K562 (cell line): ENCODE data around the gene LTBR. TPM values are rescaled to one million over a fixed set of nuclear protein-coding genes. Genes with fewer than 3 reads are reported as not detected.

Experiments
- AFF4 ChIP-seq: sonication (generic); formaldehyde crosslinking; IDR thresholded peaks from 2 replicates; pipeline ENCODE4 v1.8.0; 2023; ENCODE audit warnings: mild to moderate bottlenecking, missing genetic modification reagents
- BRF2 ChIP-seq: IDR thresholded peaks from 3 replicates; pipeline ENCODE4 v1.6.1; 2011; ENCODE audit warnings: borderline replicate concordance, mild to moderate bottlenecking; ENCODE audit not compliant: insufficient read length, insufficient read depth
- E2F5 ChIP-seq: sonication (generic); formaldehyde crosslinking; IDR thresholded peaks from 2 replicates; pipeline ENCODE4 v1.8.0; 2022; ENCODE audit warnings: mild to moderate bottlenecking, missing genetic modification reagents
- ETV1 ChIP-seq: fragments of 450-650 bp; conservative IDR thresholded peaks from 2 replicates; pipeline ENCODE4 v1.6.1; 2016; ENCODE audit warnings: missing genetic modification characterization, control low read depth, low read depth, missing compliant biosample characterization
- MLX ChIP-seq, 2 experiments: fragments of 450-650 bp in 1 of 2; sonication (generic) in 1 of 2; formaldehyde crosslinking; conservative IDR thresholded peaks; 2 replicates each; pipeline versions ENCODE4 v1.4.0 to v1.8.1; 2020 to 2022; ENCODE audit warnings: mild to moderate bottlenecking in 1 of 2, missing genetic modification reagents in 1 of 2
- PURB ChIP-seq: sonication (generic); formaldehyde crosslinking; IDR thresholded peaks from 2 replicates; pipeline ENCODE4 v1.9.0; 2021; ENCODE audit warnings: low read depth, mild to moderate bottlenecking, missing genetic modification reagents
- RBFOX2 ChIP-seq: fragments of 200-400 bp; formaldehyde crosslinking; IDR thresholded peaks from 2 replicates; pipeline ENCODE4 v1.6.1; 2017; ENCODE audit warnings: low read depth, mild to moderate bottlenecking, low read length, moderate library complexity
- SNAPC5 ChIP-seq: fragments of 250-450 bp; sonication (Bioruptor Pico); IDR thresholded peaks from 2 replicates; pipeline ENCODE4 v1.8.0; 2021; ENCODE audit warnings: moderate library complexity, mild to moderate bottlenecking, inconsistent platforms
- THRA ChIP-seq: fragments of 450-650 bp; IDR thresholded peaks from 2 replicates; pipeline ENCODE4 v1.6.1; 2017; ENCODE audit warnings: mild to moderate bottlenecking, moderate library complexity
- XRCC3 ChIP-seq: fragments of 450-650 bp; IDR thresholded peaks from 2 replicates; pipeline ENCODE4 v1.6.1; 2017; ENCODE audit warnings: mild to moderate bottlenecking, moderate library complexity
- YY1 ChIP-seq, 3 experiments: IDR thresholded peaks; 2 replicates each; pipeline ENCODE4 v1.6.1; 2011; ENCODE audit warnings: low read length in 2 of 3, mild to moderate bottlenecking in 2 of 3, moderate library complexity in 2 of 3, borderline replicate concordance in 1 of 3, control low read depth in 1 of 3, low read depth in 1 of 3; ENCODE audit not compliant: insufficient read depth in 3 of 3, insufficient replicate concordance in 2 of 3, control insufficient read depth in 1 of 3, insufficient read length in 1 of 3; ENCODE audit errors: extremely low read depth in 1 of 3
- ZBTB7A ChIP-seq: IDR thresholded peaks from 2 replicates; pipeline ENCODE4 v1.6.1; 2011; ENCODE audit warnings: low read depth, mild to moderate bottlenecking, low read length, moderate library complexity, borderline replicate concordance; ENCODE audit not compliant: control insufficient read depth
- ZNF384 ChIP-seq: IDR thresholded peaks from 2 replicates; pipeline ENCODE4 v1.6.1; 2012; ENCODE audit warnings: low read depth, low read length, improper control_type of control experiment
- polyA plus RNA-seq, 8 experiments: library from polyadenylated mRNA; depleted of rRNA in 4 of 8; stranded (reverse) in 5 of 8; unstranded in 3 of 8; fragments of >200 nt; fragmentation: Nextera tagmentation in 2 of 8; fragmentation: Illumina TruSeq in 1 of 8; extraction: Ambion mirVana in 2 of 8; extraction: Trizol in 1 of 8; gene quantifications; 2 replicates each; pipeline versions ENCODE4 v1.2.1 to v1.2.3, GENCODE V29; 2011 to 2014; ENCODE audit warnings: inconsistent platforms in 1 of 8, missing spikeins in 1 of 8
- total RNA-seq, 7 experiments: library from RNA; depleted of rRNA in 6 of 7; stranded (reverse); fragments of >200 nt in 6 of 7; fragmentation: Illumina TruSeq in 2 of 7; extraction: Trizol in 2 of 7; gene quantifications; 2 replicates each; pipeline versions ENCODE4 v1.2.1 to v1.2.3, GENCODE V29; 2011 to 2021; ENCODE audit warnings: low replicate concordance in 1 of 7

The LTBR gene
- total and polyA plus RNA-seq, 9 of the 15 experiments (the other 6 are each of a cell fraction or from before 2014, with no cell fraction given), result 0.96 to 69.0 (median 35.3) TPM

GRCh38 chr12:6430124-6430989, 46.4 kb downstream of the LTBR start (continued):
- TF ChIP-seq MLX (CRISPR knock-in tag; conservative IDR thresholded peaks at IDR 0.05) (no peak), SNAPC5 (CRISPR knock-in tag) (no peak), YY1 (IDR thresholded peaks at IDR 0.05; ENCODE audit: borderline replicate concordance in 1 of 3, control insufficient read depth in 1 of 3, extremely low read depth in 1 of 3, insufficient read depth in 3 of 3, insufficient read length in 1 of 3, insufficient replicate concordance in 2 of 3, low read depth in 1 of 3, low read length in 2 of 3) (no peak), THRA (no peak), XRCC3 (no peak), ZBTB7A (no peak), BRF2 (no peak), RBFOX2 (no peak), PURB (no peak), ETV1 (tag) (no peak), AFF4 (no peak), ZNF384 (no peak), E2F5 (no peak)
